Endothelial cell of umbilical vein (primary cell): ENCODE measurements around the gene PI4KA. TPM values are rescaled to one million over a fixed set of nuclear protein-coding genes. Genes with fewer than 3 reads are reported as not detected.

Experiments
- BruUV-seq: library from RNA; stranded (reverse); fragments of 400-500 nt; replicated peaks from 2 replicates; lab custom pipeline; 2021; lab: Mats Ljungman, UMichigan
- CTCF ChIA-PET: fragments of 300-600, 350-600 bp; sonication (Branson Sonifier 250); formaldehyde crosslinking; loops from one replicate; lab custom pipeline; 2021; ENCODE audit warnings: antibody characterized with exemption, inconsistent platforms; lab: Charles Lee
- POLR2A ChIA-PET: fragments of 300-600, 350-600 bp; sonication (Branson Sonifier 250); formaldehyde crosslinking; loops from one replicate; lab custom pipeline; 2021; ENCODE audit warnings: antibody characterized with exemption, inconsistent platforms; lab: Charles Lee
- DNase-seq: peaks from one replicate; pipeline ENCODE4 v3.0.0-alpha.2; 2011; ENCODE audit warnings: low read depth, low spot score
- FAIRE-seq: peaks from 2 replicates; lab custom pipeline; 2011; peaks lifted over from hg19 to GRCh38; lab: Jason Lieb, UNC
- H2AFZ ChIP-seq: 2 replicates; pipeline ENCODE4 v1.6.0; 2012; ENCODE audit warnings: low read depth, low read length, control low read depth, inconsistent platforms
- H3K27ac ChIP-seq: 2 replicates; pipeline ENCODE4 v1.5.1; 2011; ENCODE audit warnings: low read depth, mild to moderate bottlenecking, control low read depth, low read length, moderate library complexity; ENCODE audit not compliant: insufficient read depth
- H3K27me3 ChIP-seq, 2 experiments: 2 replicates each; pipeline versions ENCODE4 v1.6.0 to v1.6.1; 2011; ENCODE audit warnings: low read length in 2 of 2, mixed read lengths in 1 of 2; ENCODE audit not compliant: control insufficient read depth in 2 of 2, insufficient read depth in 2 of 2
- H3K36me3 ChIP-seq, 2 experiments: 2 replicates in 1 of 2; 3 replicates in 1 of 2; pipeline ENCODE4 v1.5.1; 2011; ENCODE audit warnings: low read length in 2 of 2, mild to moderate bottlenecking in 1 of 2, moderate library complexity in 1 of 2; ENCODE audit not compliant: control insufficient read depth in 2 of 2, insufficient read depth in 2 of 2; ENCODE audit errors: extremely low read depth in 1 of 2
- H3K4me1 ChIP-seq: 3 replicates; pipeline ENCODE4 v1.5.1; 2011; ENCODE audit warnings: mild to moderate bottlenecking, low read length; ENCODE audit not compliant: control insufficient read depth, insufficient read depth; ENCODE audit errors: extremely low read depth
- H3K4me2 ChIP-seq: 2 replicates; pipeline ENCODE4 v1.6.1; 2011; ENCODE audit warnings: low read length, control low read depth, mixed read lengths; ENCODE audit not compliant: insufficient read depth
- H3K4me3 ChIP-seq, 3 experiments: fragments of 200-600 bp in 1 of 3; sonication (generic), shearing (Covaris generic) in 1 of 3; replicated peaks in 1 of 3; 2 replicates each; pipeline ENCODE4 v1.5.1; 2011 to 2016; ENCODE audit warnings: control low read depth in 3 of 3, low read length in 3 of 3, mild to moderate bottlenecking in 2 of 3, inconsistent platforms in 1 of 3, low read depth in 1 of 3, moderate library complexity in 1 of 3; ENCODE audit not compliant: insufficient read depth in 1 of 3
- H3K79me2 ChIP-seq: 2 replicates; pipeline ENCODE4 v1.6.0; 2012; ENCODE audit warnings: low read length, inconsistent platforms; ENCODE audit not compliant: control insufficient read depth, insufficient read depth
- H3K9ac ChIP-seq: replicated peaks from 2 replicates; pipeline ENCODE3; 2011; ENCODE audit warnings: low read length, control low read depth; ENCODE audit not compliant: insufficient read depth; ENCODE audit errors: extremely low read depth
- H3K9me1 ChIP-seq: replicated peaks from 3 replicates; pipeline ENCODE4 v1.6.0; 2011; ENCODE audit warnings: mild to moderate bottlenecking, low read length; ENCODE audit not compliant: control insufficient read depth, insufficient read depth; ENCODE audit errors: extremely low read depth
- H3K9me3 ChIP-seq: replicated peaks from 2 replicates; pipeline ENCODE4 v1.5.1; 2012; ENCODE audit warnings: low read length, inconsistent platforms; ENCODE audit not compliant: control insufficient read depth, insufficient read depth
- H4K20me1 ChIP-seq: replicated peaks from 2 replicates; pipeline ENCODE3; 2011; ENCODE audit warnings: mild to moderate bottlenecking, low read length; ENCODE audit not compliant: control insufficient read depth, insufficient read depth; ENCODE audit errors: extremely low read depth
- CTCF ChIP-seq, 2 donors: IDR thresholded peaks; 1 replicate in 1 of 2; 2 replicates in 1 of 2; pipeline ENCODE4 v1.5.1; 2011; ENCODE audit warnings: low read length in 2 of 2, mild to moderate bottlenecking in 2 of 2, moderate library complexity in 2 of 2, control low read depth in 1 of 2, inconsistent platforms in 1 of 2, low read depth in 1 of 2; ENCODE audit not compliant: insufficient read depth in 1 of 2; ENCODE audit errors: extremely low read depth in 1 of 2
- EZH2 ChIP-seq: IDR thresholded peaks from 2 replicates; pipeline ENCODE4 v1.6.1; 2012; ENCODE audit warnings: borderline replicate concordance, low read depth, mild to moderate bottlenecking, moderate library complexity, low read length, inconsistent platforms; ENCODE audit not compliant: severe bottlenecking
- FOS ChIP-seq: IDR thresholded peaks from 2 replicates; pipeline ENCODE4 v1.6.1; 2011; ENCODE audit warnings: mild to moderate bottlenecking, low read length, moderate library complexity, borderline replicate concordance; ENCODE audit not compliant: insufficient read depth
- GATA2 ChIP-seq: IDR thresholded peaks from 2 replicates; pipeline ENCODE4 v1.7.0; 2011; ENCODE audit warnings: low read depth, mild to moderate bottlenecking, moderate library complexity, mixed read lengths, low read length; ENCODE audit not compliant: insufficient read length, insufficient read depth
- JUN ChIP-seq: IDR thresholded peaks from 2 replicates; pipeline ENCODE4 v1.6.1; 2011; ENCODE audit warnings: borderline replicate concordance, low read depth; ENCODE audit not compliant: insufficient read length, insufficient read depth
- MYC ChIP-seq: IDR thresholded peaks from one replicate; pipeline ENCODE4 v1.6.1; 2011; ENCODE audit warnings: mild to moderate bottlenecking, low read depth, low read length
- POLR2A ChIP-seq: IDR thresholded peaks from 2 replicates; pipeline ENCODE4 v1.6.1; 2012; ENCODE audit warnings: low read depth, mild to moderate bottlenecking, control low read depth, low read length
- POLR2AphosphoS5 ChIP-seq: IDR thresholded peaks from 2 replicates; pipeline ENCODE4 v1.6.1; 2012; ENCODE audit warnings: low read depth, mild to moderate bottlenecking, control low read depth, low read length, moderate library complexity; ENCODE audit not compliant: insufficient read depth
- dilution Hi-C: fragments of 300-500 bp; cut with MboI; formaldehyde crosslinking; loops from one replicate; pipeline ENCODE4 v1.15.0; 2019; ENCODE audit warnings: low sequenced_read_pairs; ENCODE audit not compliant: extremely low pct_ligation_motif_present
- intact Hi-C: fragments of 100-400 bp; cut with micrococcal nuclease; formaldehyde crosslinking; loops from one replicate; pipeline ENCODE4 v1.10.0; 2022
- polyA plus RNA-seq, 4 experiments: library from polyadenylated mRNA; depleted of rRNA in 3 of 4; stranded (reverse) in 3 of 4; unstranded in 1 of 4; fragments of >200 nt; gene quantifications; 2 replicates each; pipeline versions ENCODE4 v1.2.1 to v1.2.3, GENCODE V29; 2011 to 2012; ENCODE audit warnings: missing spikeins in 1 of 4
- total RNA-seq: library from RNA; stranded (reverse); gene quantifications from 2 replicates; pipeline ENCODE4 v1.2.3, GENCODE V29; 2021
- TF ChIP-seq, protein P1 (sequence below): IDR thresholded peaks from 2 replicates; pipeline ENCODE4 v1.6.1; 2011; ENCODE audit not compliant: insufficient read depth, insufficient read length

The PI4KA gene
- total and polyA plus RNA-seq, 2 donors (not counting 3 experiments of a cell fraction or from before 2014, with no cell fraction given), result 28.9 to 56.4 TPM

- Histone ChIP-seq H3K27ac (no peak overlapping the region), H3K9me3 (no peaks in the 10 kb centered on the region), H3K79me2 (no peaks in the 10 kb centered on the region), H3K4me3 (no peak overlapping the region), H3K27me3 (peaks cover 3 to 20% of the 10 kb centered on the region in 2 experiments), H3K9ac (no peak overlapping the region), H3K4me1 (no peaks in the 10 kb centered on the region), H4K20me1 (no peaks in the 10 kb centered on the region), H3K4me2 (no peak overlapping the region), H3K9me1 (no peaks in the 10 kb centered on the region), H2AFZ (no peak overlapping the region), H3K36me3 (no peaks in the 10 kb centered on the region)
- intact Hi-C loops (no loop called here), dilution Hi-C loops (no loop called here)
- FAIRE-seq (no peak), DNase-seq (no peak)
- CTCF ChIA-PET, result interaction anchor here (1.2 kb wide), 1 partner anchor 11 kb away, joined by 3 read pairs; no protein-coding TSS in a partner anchor
- BruUV-seq, result no TSS peak
- POLR2A ChIA-PET, result no interaction called here
- TF ChIP-seq CTCF (IDR thresholded peaks at IDR 0.05; ENCODE audit: extremely low read depth in 1 of 2, insufficient read depth in 1 of 2, low read depth in 1 of 2, low read length in 2 of 2) (no peak), MYC (no peak), POLR2A (no peak), FOS (no peak), POLR2AphosphoS5 (no peak), GATA2 (no peak), JUN (no peak), EZH2 (no peak)
- TF ChIP-seq, protein P1, sequence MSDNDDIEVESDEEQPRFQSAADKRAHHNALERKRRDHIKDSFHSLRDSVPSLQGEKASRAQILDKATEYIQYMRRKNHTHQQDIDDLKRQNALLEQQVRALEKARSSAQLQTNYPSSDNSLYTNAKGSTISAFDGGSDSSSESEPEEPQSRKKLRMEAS, result no peak
Observed at GRCh38 chr22:20664594-20664959, 194.0 kb downstream of the PI4KA start.
